ENCODE results near the gene PRB2. TPM values are rescaled to one million over a fixed set of nuclear protein-coding genes. Genes with fewer than 3 reads are reported as not detected.
A peak's percentile ranks its signal among the peaks of the same experiment; 100 is the strongest.
"Not testable (repeated sequence)": the region's sequence is repeated elsewhere in the genome, so short reads cannot be mapped to it uniquely, and the experiment has no call there.

PRB2 gene
- not detected for total RNA-seq (ENCODE audit: insufficient read depth, low replicate concordance)

DNA sequence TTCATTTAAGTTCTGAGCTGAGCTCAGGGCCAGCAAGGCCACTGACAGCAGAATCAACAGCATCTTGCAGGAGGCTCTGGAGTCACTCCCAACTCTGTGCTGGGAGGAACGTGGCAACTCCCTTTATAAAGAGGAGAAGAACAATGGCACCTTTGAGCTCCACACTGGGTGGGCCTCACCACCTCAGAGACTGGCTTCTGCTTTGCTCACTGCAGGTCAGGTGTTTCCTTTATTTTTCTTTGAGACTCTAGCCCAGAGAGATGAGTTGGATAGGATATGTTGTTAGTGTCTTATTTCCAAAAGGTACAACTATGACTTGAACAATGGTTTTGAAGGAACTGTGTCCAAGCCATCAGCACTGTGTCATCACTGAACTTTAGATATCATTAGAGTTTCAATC lies at the start of gene PRB2:
TSS of gene PRB2 (minus strand) at position 101 of the 400 bp plus-strand sequence. CDS start at position 63, 38 bp downstream.
- not testable (repeated sequence) for DNase-seq (ENCODE audit: low spot score)

DNA sequence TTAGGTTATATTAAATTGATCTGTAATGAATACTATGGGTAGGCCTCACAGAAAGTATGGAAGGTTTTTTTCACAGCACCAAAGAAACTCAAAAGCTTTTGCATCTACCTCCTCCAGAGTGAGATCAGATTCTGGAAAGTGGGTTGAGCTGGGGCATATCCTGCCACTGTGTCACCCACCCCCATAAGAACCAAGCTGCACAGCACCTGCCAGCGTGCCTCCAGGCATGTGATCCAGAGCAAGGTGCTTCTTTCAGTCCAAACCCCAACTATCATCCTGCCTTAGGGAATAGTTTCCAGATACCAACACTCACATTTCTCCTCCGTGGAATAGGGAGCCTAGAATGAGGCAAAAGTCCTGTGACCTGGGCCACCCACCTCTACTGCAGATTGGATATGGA lies 42.6 kb upstream of the PRB2 start:
- DNase-seq (ENCODE audit: low spot score): no peak

DNA sequence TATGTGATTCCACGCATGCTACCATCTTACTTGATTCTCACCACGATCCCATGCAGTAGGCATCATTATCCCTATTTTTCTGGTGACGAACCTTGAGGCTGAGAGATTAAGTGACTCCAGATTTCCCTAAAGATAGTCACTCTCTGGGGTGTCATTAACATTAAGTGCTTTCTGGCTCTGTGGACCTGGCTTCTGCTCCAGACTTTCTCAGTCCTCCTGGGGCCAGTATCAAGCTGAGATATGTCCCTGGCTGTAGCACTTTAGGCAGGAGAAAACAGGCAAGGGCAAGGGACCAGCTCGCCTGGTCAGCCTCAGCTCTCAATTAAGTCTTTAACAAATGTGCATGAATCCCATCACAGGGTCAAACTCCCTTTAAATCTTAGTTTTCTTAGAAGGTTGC lies 38.3 kb upstream of the PRB2 start:
- DNase-seq (ENCODE audit: low spot score): no peak

DNA sequence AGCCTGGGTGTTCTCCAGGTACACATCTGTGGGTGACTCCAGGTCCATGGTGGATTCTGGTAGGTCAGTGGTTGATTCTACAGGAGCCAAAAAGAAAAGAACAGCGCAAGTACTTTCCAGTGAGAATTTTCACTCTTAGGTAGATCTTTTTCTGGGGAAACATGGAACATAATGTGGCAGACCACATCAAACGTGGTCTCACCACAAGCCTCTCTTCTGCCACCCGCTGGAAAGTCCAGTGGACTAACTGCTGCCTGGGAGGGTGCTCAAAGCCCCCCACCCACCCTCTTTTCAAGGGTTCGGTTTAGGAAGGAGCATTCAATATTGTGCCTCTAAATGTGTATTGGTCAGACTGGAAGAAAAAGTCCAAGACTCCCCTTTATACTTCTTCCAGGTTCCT lies 36.1 kb upstream of the PRB2 start:
- DNase-seq (ENCODE audit: low spot score): no peak

DNA sequence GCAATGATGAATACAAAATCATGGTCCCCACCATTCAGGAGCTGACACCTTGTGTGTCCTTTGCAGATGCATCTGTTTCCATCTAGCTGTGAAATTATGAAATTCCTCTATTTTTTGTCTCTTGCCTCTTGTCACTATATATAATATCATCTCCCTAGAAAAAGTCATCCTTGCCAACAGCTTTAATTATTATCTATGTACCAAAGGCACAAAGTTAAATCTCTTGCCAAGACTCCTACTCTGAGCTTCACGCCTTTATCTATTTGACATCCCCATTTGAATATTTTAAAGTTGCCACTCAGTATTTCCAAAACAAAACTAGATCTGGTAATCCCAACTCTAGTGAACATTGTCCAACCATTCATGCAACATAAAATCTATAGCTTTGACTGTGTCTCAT lies 32.0 kb upstream of the PRB2 start:
- no peak for DNase-seq (ENCODE audit: low spot score)

DNA sequence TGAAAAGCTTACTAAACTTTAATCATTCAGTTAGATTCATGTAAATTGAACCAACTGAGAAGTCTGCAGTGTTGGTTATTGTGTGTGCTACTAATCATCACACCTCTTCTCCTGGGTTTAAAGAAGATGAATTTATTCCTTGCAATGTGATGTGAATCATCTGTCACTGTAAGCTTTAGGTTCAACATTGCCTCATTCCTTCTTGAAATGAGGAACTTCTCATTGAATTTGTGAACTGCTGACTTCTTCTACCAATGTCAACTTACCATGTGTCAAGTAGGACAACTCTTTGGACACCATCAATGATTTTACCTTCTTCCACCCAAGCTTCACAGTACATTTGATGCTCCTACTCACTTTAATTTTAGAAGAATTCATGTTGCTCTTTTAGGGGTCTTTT lies 17.4 kb upstream of the PRB2 start:
- DNase-seq (ENCODE audit: low spot score): no peak

DNA sequence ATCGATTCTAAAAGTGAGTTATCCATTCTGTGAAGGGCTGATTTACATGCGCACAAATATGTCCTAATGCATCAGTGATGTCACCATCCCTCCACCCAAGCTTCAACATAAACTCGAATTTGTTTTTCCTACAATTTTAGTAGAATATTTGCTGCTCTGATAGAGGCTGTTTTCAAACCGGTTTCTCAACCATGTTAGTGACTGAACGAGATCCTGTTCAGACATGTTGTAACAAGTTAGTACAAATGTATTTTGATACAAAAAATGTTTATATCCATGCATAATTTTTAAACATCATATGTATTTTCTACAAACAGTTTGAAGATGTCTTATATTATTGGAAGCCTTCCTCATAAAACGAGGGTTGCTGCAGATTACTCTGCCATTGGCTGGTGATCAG lies 12.7 kb upstream of the PRB2 start:
- peak; percentile 29 for DNase-seq (ENCODE audit: low spot score)

DNA sequence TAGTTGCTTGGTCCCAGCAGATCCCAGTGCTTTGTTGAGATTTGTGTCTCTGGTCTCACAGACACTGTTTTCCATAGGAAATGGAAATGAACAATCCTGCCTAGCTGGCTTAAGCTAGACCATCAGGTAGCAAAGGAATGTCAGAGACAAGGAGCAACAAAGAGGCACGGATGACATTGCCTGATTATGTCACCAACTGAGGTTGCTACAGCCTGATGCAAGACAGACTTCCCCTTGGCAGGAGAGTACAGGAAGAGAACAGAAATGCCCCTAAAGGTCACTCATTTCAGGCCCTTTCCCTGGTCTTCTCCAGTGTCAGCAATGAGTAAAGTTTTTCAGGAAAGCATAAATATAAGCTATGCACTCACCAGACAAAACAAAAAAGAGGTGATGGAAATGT lies 2.0 kb upstream of the PRB2 start:
- no peak for DNase-seq (ENCODE audit: low spot score)

DNA sequence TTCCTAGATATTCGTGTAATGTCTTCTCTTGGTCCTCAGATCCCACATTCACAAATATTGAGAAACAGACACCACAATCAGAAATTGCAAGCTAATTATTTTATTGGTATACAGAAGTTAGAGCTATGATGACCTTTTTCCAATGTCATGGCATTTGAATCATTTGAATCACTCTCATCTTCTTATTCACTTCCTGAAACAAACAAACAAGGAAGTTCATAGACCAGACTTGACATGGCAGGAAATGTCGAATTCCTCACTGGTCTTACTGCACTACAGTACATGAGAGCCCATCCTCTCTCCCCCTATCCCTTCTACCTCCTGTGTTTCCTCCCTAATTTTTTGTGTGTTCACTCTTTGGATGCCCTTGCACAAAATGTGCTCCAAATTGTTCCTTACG lies 3.9 kb downstream of the PRB2 start:
- not testable (repeated sequence) for DNase-seq (ENCODE audit: low spot score)

DNA sequence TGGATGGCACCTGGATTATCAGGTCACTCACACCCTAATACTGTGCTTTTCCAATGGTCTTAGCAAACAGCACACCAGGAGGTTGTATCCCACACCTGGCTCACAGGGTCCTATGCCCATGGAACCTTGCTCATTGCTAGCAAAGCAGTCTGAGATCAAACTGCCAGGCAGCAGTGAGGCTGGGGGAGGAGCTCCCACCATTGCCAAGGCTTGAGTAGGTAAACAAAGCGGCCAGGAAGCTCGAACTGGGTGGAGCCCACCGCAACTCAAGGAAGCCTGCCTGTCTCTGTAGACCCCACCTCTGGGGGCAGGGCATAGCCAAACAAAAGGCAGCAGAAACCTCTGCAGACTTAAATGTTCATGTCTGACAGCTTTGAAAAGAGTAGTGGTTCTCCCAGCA lies 17.9 kb downstream of the PRB2 start:
- not testable (repeated sequence) for DNase-seq (ENCODE audit: low spot score)

DNA sequence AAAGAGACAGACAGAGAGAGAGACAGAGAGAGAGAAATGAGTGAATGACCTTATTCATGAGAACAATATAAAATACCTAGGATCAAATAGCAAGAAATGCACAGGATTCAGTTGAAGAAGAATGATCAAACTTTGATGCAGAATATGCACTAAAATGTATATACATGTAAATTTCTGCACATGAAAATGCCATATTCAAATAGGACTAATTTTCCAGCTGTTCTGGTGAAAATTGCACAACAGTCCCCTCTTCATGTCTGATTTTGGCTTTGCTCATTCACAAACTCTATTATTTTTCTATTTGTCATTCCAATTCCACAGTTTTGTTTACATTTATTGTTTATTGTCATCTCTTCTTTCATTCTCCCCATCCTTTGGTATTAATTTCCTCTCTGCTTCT lies 34.2 kb downstream of the PRB2 start:
- DNase-seq (ENCODE audit: low spot score): no peak

DNA sequence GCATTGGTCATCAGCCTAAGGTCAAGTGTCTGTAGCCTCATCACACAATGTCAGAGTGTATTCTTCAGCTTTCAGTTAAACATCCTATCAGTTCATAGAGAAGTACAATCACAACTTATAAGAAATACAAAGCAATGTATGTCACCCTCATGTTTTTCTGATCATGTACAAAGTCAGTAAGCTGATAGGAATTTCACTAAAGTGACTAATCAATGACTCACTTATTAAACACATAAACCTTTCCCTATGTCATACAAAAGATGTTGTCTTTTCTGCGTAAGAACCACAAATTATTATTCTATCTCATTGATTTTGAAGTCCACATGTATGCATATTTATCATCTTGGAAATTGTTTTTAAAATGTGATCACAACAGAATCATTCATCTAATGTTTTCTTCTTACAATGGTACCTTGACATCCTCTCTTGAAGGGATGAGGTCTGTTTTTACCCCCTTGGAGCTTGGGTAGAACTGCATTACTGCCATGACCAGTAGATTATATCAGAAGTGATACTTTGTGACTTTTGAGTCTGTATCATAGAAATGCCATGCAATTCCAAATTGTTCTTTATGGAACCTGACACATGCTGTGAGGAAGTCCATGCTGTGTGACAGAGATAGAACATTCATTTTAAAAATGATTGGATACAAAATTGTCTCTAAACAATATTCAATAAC lies 35.0 kb downstream of the PRB2 start:
- DNase-seq (ENCODE audit: low spot score): not testable (repeated sequence)

DNA sequence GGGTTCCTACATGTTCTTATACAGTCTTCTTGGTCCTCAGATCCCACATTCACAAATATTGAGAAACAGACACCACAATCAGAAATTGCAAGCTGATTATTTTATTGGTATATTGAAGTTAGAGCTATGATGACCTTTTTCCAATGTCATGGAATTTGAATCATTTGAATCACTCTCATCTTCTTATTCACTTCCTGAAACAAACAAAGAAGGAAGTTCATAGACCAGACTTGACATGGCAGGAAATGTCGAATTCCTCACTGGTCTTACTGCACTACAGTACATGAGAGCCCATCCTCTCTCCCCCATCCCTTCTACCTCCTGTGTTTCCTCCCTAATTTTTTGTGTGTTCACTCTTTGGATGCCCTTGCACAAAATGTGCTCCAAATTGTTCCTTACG lies 43.6 kb downstream of the PRB2 start:
- not testable (repeated sequence) for DNase-seq (ENCODE audit: low spot score)

DNA sequence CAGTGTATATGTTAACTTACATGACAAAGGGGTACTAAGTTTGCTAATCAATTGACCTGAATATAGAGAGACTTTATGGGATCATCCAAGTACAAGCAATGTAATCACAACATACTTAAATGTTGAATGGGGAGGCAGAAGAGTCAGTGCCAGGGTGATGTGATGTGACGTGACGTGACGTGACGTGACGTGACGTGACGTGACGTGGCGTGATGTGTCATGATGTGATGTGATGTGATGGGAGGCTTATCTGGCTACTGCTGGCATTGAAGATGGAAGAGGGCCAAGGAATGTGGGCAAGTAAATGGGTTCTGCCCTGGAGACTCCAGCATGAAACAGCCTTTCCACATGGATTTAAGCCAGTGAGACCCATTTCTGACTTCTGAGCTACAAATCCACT lies 46.9 kb downstream of the PRB2 start:
- DNase-seq (ENCODE audit: low spot score): no peak

DNA sequence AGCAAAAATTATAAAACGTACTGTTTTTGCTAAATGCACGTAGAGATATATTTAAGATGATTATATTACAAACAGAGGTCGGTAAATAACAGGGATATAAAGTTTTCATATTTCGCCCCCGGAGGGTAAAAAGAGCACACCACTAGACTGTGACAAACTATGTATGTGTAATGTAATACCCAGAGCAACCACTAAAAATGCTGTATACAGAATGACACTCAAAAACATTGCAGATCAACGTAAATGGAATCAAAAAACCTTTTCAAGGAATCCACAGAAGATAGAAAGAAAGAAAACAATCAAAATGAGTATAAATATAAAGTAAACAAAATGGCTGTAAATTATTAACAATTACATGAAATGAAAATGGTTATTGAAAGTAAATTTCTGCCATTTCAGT lies 47.6 kb downstream of the PRB2 start:
- no peak for DNase-seq (ENCODE audit: low spot score)

DNA sequence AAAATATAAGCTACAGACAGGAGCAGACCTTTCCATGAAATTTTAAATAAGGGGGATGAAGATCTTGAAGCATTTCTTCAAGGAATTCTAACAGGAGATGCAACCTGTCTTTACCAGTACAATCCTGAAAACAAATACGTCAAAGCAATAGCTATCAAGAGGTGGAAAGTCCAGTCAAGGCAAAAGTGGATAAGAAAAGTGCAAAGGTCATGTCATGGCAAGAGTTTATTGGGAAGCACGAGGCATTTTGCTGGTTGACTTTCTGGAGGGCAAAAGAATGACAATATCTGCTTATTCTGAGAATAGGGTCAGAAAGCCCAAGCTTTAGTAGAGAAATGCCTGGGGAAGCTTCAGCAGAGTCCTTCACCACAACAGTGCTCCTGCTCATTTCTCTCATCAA lies 50.9 kb downstream of the PRB2 start:
- no peak for DNase-seq (ENCODE audit: low spot score)

Other genes with a start within 250 kb of the PRB2 start
- gene SMIM10L1, start 224.4 kb downstream of the PRB2 start, total RNA-seq (ENCODE audit: insufficient read depth, low replicate concordance): 12.5 TPM
- 2.4 TPM for gene TAS2R42, start 208.6 kb downstream of the PRB2 start, total RNA-seq (ENCODE audit: insufficient read depth, low replicate concordance)
- gene PRB3, start 125.9 kb downstream of the PRB2 start, total RNA-seq (ENCODE audit: insufficient read depth, low replicate concordance): not detected
- gene PRB4, start 85.1 kb downstream of the PRB2 start, total RNA-seq (ENCODE audit: insufficient read depth, low replicate concordance): not detected

Measured in umbilical cord (tissue), 2 donors.